Keratinocyte (primary cell): Measurements from ENCODE around the gene CDH22. TPM values are rescaled to one million over a fixed set of nuclear protein-coding genes. Genes with fewer than 3 reads are reported as not detected.

Experiments used
- DNase-seq: peaks from one replicate; pipeline ENCODE4 v3.0.0-alpha.2; 2011; ENCODE audit warnings: low read depth, missing footprints, low spot score
- FAIRE-seq: peaks from 2 replicates; lab custom pipeline; 2011; peaks lifted over from hg19 to GRCh38; lab: Jason Lieb, UNC
- H2AFZ ChIP-seq: 2 replicates; pipeline ENCODE4 v1.6.0; 2012; ENCODE audit warnings: low read length, control low read depth, inconsistent platforms; ENCODE audit not compliant: control insufficient read depth
- H3K27ac ChIP-seq: 2 replicates; pipeline ENCODE4 v1.5.1; 2011; ENCODE audit warnings: low read length; ENCODE audit not compliant: control insufficient read depth, insufficient read depth
- H3K27me3 ChIP-seq: 3 replicates; pipeline ENCODE4 v1.6.0; 2011; ENCODE audit warnings: low read length; ENCODE audit not compliant: control insufficient read depth, insufficient read depth; ENCODE audit errors: extremely low read depth
- H3K36me3 ChIP-seq, 2 experiments: 2 replicates in 1 of 2; 3 replicates in 1 of 2; pipeline ENCODE4 v1.5.1; 2011; ENCODE audit warnings: low read length in 2 of 2, mild to moderate bottlenecking in 1 of 2; ENCODE audit not compliant: control insufficient read depth in 2 of 2, insufficient read depth in 2 of 2; ENCODE audit errors: extremely low read depth in 1 of 2
- H3K4me1 ChIP-seq: 3 replicates; pipeline ENCODE4 v1.5.1; 2011; ENCODE audit warnings: low read length; ENCODE audit not compliant: control insufficient read depth, insufficient read depth; ENCODE audit errors: extremely low read depth
- H3K4me2 ChIP-seq: 3 replicates; pipeline ENCODE4 v1.6.0; 2011; ENCODE audit warnings: low read depth, low read length; ENCODE audit not compliant: control insufficient read depth, insufficient read depth; ENCODE audit errors: extremely low read depth
- H3K4me3 ChIP-seq, 3 experiments: fragments of 200-600 bp in 1 of 3; sonication (generic) in 1 of 3; 2 replicates in 2 of 3; 3 replicates in 1 of 3; pipeline ENCODE4 v1.5.1; 2011 to 2016; ENCODE audit warnings: low read length in 3 of 3, mild to moderate bottlenecking in 3 of 3, control low read depth in 2 of 3, inconsistent platforms in 1 of 3, low read depth in 1 of 3, mixed read lengths in 1 of 3, mixed run types in 1 of 3, moderate library complexity in 1 of 3; ENCODE audit not compliant: control insufficient read depth in 2 of 3, insufficient read depth in 2 of 3; ENCODE audit errors: extremely low read depth in 1 of 3
- H3K79me2 ChIP-seq: 2 replicates; pipeline ENCODE4 v1.6.0; 2012; ENCODE audit warnings: low read length; ENCODE audit not compliant: control insufficient read depth, insufficient read depth
- H3K9ac ChIP-seq: 3 replicates; pipeline ENCODE4 v1.6.0; 2011; ENCODE audit warnings: low read length; ENCODE audit not compliant: control insufficient read depth, insufficient read depth; ENCODE audit errors: extremely low read depth
- H3K9me1 ChIP-seq: 3 replicates; pipeline ENCODE4 v1.6.0; 2011; ENCODE audit warnings: low read length; ENCODE audit not compliant: control insufficient read depth, insufficient read depth; ENCODE audit errors: extremely low read depth
- H3K9me3 ChIP-seq: 2 replicates; pipeline ENCODE4 v1.5.1; 2012; ENCODE audit warnings: low read depth, low read length; ENCODE audit not compliant: control insufficient read depth
- H4K20me1 ChIP-seq: 3 replicates; pipeline ENCODE4 v1.6.0; 2011; ENCODE audit warnings: low read length; ENCODE audit not compliant: control insufficient read depth, insufficient read depth; ENCODE audit errors: extremely low read depth
- EZH2 ChIP-seq: IDR thresholded peaks from one replicate; pipeline ENCODE4 v1.6.1; 2012; ENCODE audit warnings: inconsistent platforms, mild to moderate bottlenecking, low read length, moderate library complexity
- dilution Hi-C: fragments of 300-500 bp; cut with MboI; formaldehyde crosslinking; loops from one replicate; pipeline ENCODE4 v1.7.0; 2020; ENCODE audit warnings: low sequenced_read_pairs; ENCODE audit not compliant: extremely low pct_ligation_motif_present
- polyA plus RNA-seq, 5 experiments: library from polyadenylated mRNA; depleted of rRNA in 3 of 5; stranded (reverse) in 3 of 5; stranded (forward) in 1 of 5; unstranded in 1 of 5; fragments of >200 nt; gene quantifications; 1 replicate in 1 of 5; 2 replicates in 3 of 5; 3 replicates in 1 of 5; pipeline versions ENCODE4 v1.2.1 to v1.2.3, GENCODE V29; 2011 to 2012; ENCODE audit warnings: missing spikeins in 2 of 5, low read depth in 1 of 5, low replicate concordance in 1 of 5
- TF ChIP-seq, protein P1 (sequence below), 3 experiments: IDR thresholded peaks in 1 of 3; conservative IDR thresholded peaks in 1 of 3; optimal IDR thresholded peaks in 1 of 3; 2 replicates in 2 of 3; 3 replicates in 1 of 3; pipeline versions ENCODE3 to v1.5.1; 2011; ENCODE audit warnings: low read length in 3 of 3, mild to moderate bottlenecking in 3 of 3, moderate library complexity in 2 of 3, control low read depth in 1 of 3, inconsistent platforms in 1 of 3; ENCODE audit not compliant: insufficient read depth in 2 of 3; ENCODE audit errors: extremely low read depth in 1 of 3

Gene CDH22
- polyA plus RNA-seq, 1 donor (not counting 4 experiments of a cell fraction or from before 2014, with no cell fraction given): not detected

DNA sequence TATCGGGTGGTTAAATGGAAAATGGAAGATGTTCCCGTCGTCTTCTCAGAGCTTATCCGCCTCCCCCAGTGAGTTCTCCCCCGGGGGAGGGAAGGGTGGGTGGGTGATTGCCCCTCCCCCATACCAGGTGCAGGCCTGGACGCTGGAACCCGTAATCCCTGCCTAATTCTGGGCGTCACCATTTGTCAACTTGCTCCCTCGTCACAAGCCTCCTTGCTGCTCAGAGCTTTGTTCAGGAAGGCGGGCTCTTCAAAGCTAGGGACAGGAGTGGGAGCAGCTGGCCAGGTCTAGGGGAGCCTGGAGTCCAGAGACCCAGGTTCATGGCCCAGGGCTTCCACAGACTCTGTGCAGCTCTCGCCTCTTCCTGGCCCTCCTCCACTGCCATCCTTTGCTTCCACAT, 25.6 kb downstream of the CDH22 start:
- Histone ChIP-seq H4K20me1 (no peaks in the 10 kb centered on the region), H3K4me2 (no peak overlapping the region), H3K9ac (no peak overlapping the region), H2AFZ (no peak overlapping the region), H3K79me2 (no peaks in the 10 kb centered on the region), H3K4me3 (no peak overlapping the region), H3K36me3 (no peaks in the 10 kb centered on the region), H3K27me3 (peaks cover 22% of the 10 kb centered on the region), H3K9me3 (no peaks in the 10 kb centered on the region), H3K27ac (no peak overlapping the region), H3K4me1 (peaks cover 5% of the 10 kb centered on the region), H3K9me1 (no peaks in the 10 kb centered on the region)
- no peak for DNase-seq
- dilution Hi-C loops: no loop called here
- FAIRE-seq: no peak
- TF ChIP-seq EZH2: no peak
- TF ChIP-seq, protein P1, sequence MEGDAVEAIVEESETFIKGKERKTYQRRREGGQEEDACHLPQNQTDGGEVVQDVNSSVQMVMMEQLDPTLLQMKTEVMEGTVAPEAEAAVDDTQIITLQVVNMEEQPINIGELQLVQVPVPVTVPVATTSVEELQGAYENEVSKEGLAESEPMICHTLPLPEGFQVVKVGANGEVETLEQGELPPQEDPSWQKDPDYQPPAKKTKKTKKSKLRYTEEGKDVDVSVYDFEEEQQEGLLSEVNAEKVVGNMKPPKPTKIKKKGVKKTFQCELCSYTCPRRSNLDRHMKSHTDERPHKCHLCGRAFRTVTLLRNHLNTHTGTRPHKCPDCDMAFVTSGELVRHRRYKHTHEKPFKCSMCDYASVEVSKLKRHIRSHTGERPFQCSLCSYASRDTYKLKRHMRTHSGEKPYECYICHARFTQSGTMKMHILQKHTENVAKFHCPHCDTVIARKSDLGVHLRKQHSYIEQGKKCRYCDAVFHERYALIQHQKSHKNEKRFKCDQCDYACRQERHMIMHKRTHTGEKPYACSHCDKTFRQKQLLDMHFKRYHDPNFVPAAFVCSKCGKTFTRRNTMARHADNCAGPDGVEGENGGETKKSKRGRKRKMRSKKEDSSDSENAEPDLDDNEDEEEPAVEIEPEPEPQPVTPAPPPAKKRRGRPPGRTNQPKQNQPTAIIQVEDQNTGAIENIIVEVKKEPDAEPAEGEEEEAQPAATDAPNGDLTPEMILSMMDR (optimal IDR thresholded peaks at IDR 0.05 in 1 of 3, IDR thresholded peaks at IDR 0.05 in 1 of 3, conservative IDR thresholded peaks at IDR 0.05 in 1 of 3; ENCODE audit: extremely low read depth in 1 of 3, insufficient read depth in 2 of 3, low read length in 3 of 3): no peak

DNA sequence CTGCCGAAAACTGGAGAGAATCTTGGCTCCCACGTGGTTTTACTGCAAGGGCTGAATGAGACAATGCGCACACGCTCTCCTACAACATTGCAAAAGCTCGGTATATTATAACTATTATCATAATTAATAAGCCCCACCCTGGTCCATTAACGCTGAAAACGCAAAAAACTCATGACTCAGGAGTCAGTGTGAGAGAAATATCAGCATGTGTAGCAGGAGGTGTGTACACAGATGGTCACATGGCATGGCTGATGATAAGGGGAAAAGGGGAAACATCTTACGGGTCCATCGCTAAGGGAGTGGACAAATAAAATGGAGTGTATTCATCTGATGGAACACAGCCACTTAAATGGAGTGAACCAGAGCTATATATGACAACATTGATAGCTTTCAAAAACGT, 29.2 kb downstream of the CDH22 start:
- H4K20me1 ChIP-seq: no peaks in the 10 kb centered on the region
- no peak overlapping the region for H3K4me3 ChIP-seq
- no peaks in the 10 kb centered on the region for H3K36me3 ChIP-seq
- no peak for TF ChIP-seq EZH2
- TF ChIP-seq, protein P1 (optimal IDR thresholded peaks at IDR 0.05 in 1 of 3, IDR thresholded peaks at IDR 0.05 in 1 of 3, conservative IDR thresholded peaks at IDR 0.05 in 1 of 3; ENCODE audit: extremely low read depth in 1 of 3, insufficient read depth in 2 of 3, low read length in 3 of 3): no peak
- no peaks in the 10 kb centered on the region for H3K79me2 ChIP-seq
- DNase-seq: no peak
- dilution Hi-C loops: no loop called here
- H3K4me1 ChIP-seq: peaks cover 5% of the 10 kb centered on the region
- no peak for FAIRE-seq
- no peak overlapping the region for H3K27ac ChIP-seq
- no peak overlapping the region for H3K4me2 ChIP-seq
- no peaks in the 10 kb centered on the region for H3K9me3 ChIP-seq
- no peak overlapping the region for H2AFZ ChIP-seq
- H3K27me3 ChIP-seq: peaks cover under 1% of the 10 kb centered on the region
- H3K9ac ChIP-seq: no peak overlapping the region
- H3K9me1 ChIP-seq: no peaks in the 10 kb centered on the region
